Brain microvascular endothelial cell (primary cell): ENCODE measurements around the gene DBI.

Source experiments
- DNase-seq: peaks from one replicate; pipeline ENCODE4 v3.0.0-alpha.2; 2020
- H3K27ac ChIP-seq: fragments of 250-450 bp; sonication (Bioruptor Pico); 2 replicates; pipeline ENCODE4 v1.5.1; 2020; ENCODE audit warnings: mild to moderate bottlenecking, moderate library complexity
- H3K27me3 ChIP-seq: fragments of 250-450 bp; sonication (Bioruptor Pico); replicated peaks from 2 replicates; pipeline ENCODE4 v1.5.1; 2020; ENCODE audit warnings: mild to moderate bottlenecking
- H3K36me3 ChIP-seq: fragments of 250-450 bp; sonication (Bioruptor Pico); replicated peaks from 2 replicates; pipeline ENCODE4 v1.5.1; 2020; ENCODE audit warnings: mild to moderate bottlenecking
- H3K4me3 ChIP-seq: 2 replicates; pipeline ENCODE4 v1.5.1; 2011; ENCODE audit warnings: low read depth, mild to moderate bottlenecking, control low read depth, low read length, moderate library complexity
- in situ Hi-C: cut with HindIII; loops from 2 replicates; pipeline ENCODE4 v1.10.0; 2017; ENCODE audit warnings: low sequenced_read_pairs, low pct_ligation_motif_present
- TF ChIP-seq, protein P1 (sequence below): IDR thresholded peaks from 2 replicates; pipeline ENCODE4 v1.5.1; 2011; ENCODE audit warnings: low read depth, mild to moderate bottlenecking, moderate library complexity, low read length, control low read depth, inconsistent platforms; ENCODE audit errors: missing control alignments

Gene DBI

DNA sequence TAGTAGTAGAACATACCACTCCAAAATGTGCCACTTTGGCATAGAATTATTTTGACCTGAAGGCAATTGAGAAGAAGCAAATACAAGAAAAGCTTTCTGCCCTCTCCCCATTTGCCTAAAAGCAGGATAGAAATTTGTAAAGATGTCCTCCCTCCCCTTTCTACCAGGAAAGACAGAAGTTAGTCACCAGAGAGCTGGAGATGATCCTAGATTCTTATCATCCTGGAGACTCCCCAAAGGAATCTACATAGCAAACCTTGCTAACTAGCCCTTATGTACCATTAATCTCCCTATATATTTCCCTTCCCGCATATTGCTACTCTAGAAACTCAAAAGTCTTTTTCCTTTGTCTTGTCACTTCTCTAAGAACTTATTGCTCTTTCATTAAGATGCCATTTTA is 52.3 kb downstream of the DBI start:
- Histone ChIP-seq H3K27ac (no peak overlapping the region), H3K27me3 (peaks cover 2% of the 10 kb centered on the region), H3K36me3 (no peaks in the 10 kb centered on the region), H3K4me3 (no peak overlapping the region)
- no peak for DNase-seq
- TF ChIP-seq, protein P1, sequence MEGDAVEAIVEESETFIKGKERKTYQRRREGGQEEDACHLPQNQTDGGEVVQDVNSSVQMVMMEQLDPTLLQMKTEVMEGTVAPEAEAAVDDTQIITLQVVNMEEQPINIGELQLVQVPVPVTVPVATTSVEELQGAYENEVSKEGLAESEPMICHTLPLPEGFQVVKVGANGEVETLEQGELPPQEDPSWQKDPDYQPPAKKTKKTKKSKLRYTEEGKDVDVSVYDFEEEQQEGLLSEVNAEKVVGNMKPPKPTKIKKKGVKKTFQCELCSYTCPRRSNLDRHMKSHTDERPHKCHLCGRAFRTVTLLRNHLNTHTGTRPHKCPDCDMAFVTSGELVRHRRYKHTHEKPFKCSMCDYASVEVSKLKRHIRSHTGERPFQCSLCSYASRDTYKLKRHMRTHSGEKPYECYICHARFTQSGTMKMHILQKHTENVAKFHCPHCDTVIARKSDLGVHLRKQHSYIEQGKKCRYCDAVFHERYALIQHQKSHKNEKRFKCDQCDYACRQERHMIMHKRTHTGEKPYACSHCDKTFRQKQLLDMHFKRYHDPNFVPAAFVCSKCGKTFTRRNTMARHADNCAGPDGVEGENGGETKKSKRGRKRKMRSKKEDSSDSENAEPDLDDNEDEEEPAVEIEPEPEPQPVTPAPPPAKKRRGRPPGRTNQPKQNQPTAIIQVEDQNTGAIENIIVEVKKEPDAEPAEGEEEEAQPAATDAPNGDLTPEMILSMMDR, result no peak
- in situ Hi-C loops, result no loop called here

DNA sequence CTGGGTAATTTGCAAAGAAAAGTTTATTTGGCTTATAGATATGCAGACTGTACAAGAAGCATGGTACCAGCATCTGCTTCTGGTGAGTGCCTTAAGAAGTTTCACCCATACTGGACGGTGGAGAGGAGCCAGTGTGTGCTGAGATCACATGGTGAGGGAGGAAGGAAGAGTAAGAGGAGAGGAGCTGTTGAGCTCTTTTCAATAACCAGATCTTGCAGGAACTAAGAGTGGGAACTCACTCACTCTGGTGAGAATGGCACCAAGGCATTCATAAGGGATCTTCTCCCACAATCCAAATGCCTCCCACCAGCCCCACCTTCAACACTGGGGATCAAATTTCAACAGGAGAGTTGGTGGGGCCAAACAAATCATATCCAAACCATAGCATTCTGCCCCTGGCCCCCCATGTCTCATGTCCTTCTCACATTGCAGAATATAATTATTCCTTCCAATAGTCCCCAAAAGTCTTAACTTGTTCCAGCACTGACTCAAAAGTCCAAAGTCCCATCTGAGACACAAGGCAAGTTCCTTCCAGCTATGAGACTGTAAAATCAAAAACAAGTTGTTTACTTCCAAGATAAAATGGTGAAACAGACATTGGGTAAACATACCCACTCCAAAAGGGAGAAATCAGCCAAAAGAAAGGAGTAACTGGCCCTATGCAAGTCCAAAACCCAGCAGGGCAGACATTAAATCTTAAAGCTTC is 53.2 kb downstream of the DBI start:
- in situ Hi-C loops, result no loop called here
- Histone ChIP-seq H3K36me3 (no peaks in the 10 kb centered on the region), H3K27ac (no peak overlapping the region), H3K4me3 (no peak overlapping the region), H3K27me3 (peaks cover 5% of the 10 kb centered on the region)
- DNase-seq, result no peak
- TF ChIP-seq, protein P1, result no peak

DNA sequence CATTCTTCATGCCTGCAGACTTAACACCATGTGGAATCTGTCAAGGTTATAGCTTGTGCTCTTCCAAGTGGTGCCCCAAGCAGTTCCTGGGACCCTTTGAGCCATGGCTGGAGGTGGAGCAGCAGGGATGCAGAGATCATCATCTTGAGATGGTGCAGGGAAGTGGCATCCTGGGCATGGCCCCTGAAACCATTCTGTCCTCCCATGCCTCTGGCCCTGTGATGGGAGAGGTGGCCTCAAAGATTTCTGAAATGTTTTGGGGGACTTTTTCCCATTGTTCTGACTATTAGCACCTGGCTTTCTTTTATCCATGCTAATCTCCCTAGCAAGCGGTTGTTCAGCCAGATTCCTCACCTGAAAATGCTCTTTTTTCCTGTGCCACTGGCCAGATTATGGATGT is 54.5 kb downstream of the DBI start:
- DNase-seq, result no peak
- Histone ChIP-seq H3K27me3 (peaks cover 15% of the 10 kb centered on the region), H3K4me3 (no peak overlapping the region), H3K27ac (no peak overlapping the region), H3K36me3 (no peaks in the 10 kb centered on the region)
- TF ChIP-seq, protein P1, result no peak
- in situ Hi-C loops, result no loop called here

DNA sequence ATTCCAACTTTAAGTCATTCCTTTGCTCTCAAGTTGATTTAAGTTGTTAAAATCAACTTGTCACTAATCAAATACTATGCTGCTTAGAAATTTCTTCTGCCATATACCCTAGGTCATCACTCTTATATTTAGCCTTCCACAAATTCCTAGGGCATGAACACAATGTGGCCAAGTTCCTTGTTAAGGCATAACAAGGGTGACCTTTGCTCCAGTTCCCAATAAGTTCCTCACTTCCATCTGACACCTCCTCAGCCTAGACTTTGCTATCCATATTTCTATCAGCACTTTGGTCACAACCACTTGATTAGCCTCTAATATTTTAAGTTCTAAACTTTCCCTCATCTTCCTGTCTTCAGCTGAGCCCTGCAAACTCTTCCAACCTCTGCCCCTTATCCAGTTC is 55.0 kb downstream of the DBI start:
- no peak overlapping the region for H3K27ac ChIP-seq
- TF ChIP-seq, protein P1, result no peak
- H3K4me3 ChIP-seq, result no peak overlapping the region
- in situ Hi-C loops, result no loop called here
- peaks cover 19% of the 10 kb centered on the region for H3K27me3 ChIP-seq
- no peak for DNase-seq
- H3K36me3 ChIP-seq, result no peaks in the 10 kb centered on the region
